Chondrocyte (in vitro differentiated cells): ENCODE measurements around the gene PITPNM2. TPM values are rescaled to one million over a fixed set of nuclear protein-coding genes. Genes with fewer than 3 reads are reported as not detected.
A peak's percentile ranks its signal among the peaks of the same experiment; 100 is the strongest.

Experiments used
- DNase-seq: peaks from one replicate; pipeline ENCODE4 v3.0.0; 2021; ENCODE audit warnings: mixed read lengths, low spot score
- H3K27ac Mint-ChIP-seq: one replicate; pipeline ENCODE4 v1.8.0; 2021; ENCODE audit warnings: mild to moderate bottlenecking, moderate library complexity, mixed read lengths; ENCODE audit not compliant: unreplicated experiment
- H3K27me3 Mint-ChIP-seq: 2 replicates; pipeline ENCODE4 v1.8.0; 2021; ENCODE audit warnings: low read depth, mixed read lengths
- H3K36me3 Mint-ChIP-seq: 2 replicates; pipeline ENCODE4 v1.8.0; 2021; ENCODE audit warnings: low read depth, mixed read lengths
- H3K4me1 Mint-ChIP-seq: 2 replicates; pipeline ENCODE4 v1.8.0; 2021; ENCODE audit warnings: low read depth, mild to moderate bottlenecking, mixed read lengths
- H3K4me3 Mint-ChIP-seq: one replicate; pipeline ENCODE4 v1.8.0; 2021; ENCODE audit warnings: mild to moderate bottlenecking, moderate library complexity, mixed read lengths; ENCODE audit not compliant: unreplicated experiment
- H3K9me3 Mint-ChIP-seq: 2 replicates; pipeline ENCODE4 v1.8.0; 2021; ENCODE audit warnings: low read depth, mixed read lengths
- total RNA-seq: library from RNA; stranded (reverse); gene quantifications from 3 replicates; pipeline ENCODE4 v1.2.1, GENCODE V29; 2021
- TF ChIP-seq, protein P1 (sequence below): fragments of 200-600 bp; sonication (generic); IDR thresholded peaks from 2 replicates; pipeline ENCODE4 v1.5.0; 2021; ENCODE audit warnings: antibody characterized with exemption, mild to moderate bottlenecking, moderate library complexity

PITPNM2 gene
- total RNA-seq, 1 donor from 2014 or later: 11.5 TPM

DNA sequence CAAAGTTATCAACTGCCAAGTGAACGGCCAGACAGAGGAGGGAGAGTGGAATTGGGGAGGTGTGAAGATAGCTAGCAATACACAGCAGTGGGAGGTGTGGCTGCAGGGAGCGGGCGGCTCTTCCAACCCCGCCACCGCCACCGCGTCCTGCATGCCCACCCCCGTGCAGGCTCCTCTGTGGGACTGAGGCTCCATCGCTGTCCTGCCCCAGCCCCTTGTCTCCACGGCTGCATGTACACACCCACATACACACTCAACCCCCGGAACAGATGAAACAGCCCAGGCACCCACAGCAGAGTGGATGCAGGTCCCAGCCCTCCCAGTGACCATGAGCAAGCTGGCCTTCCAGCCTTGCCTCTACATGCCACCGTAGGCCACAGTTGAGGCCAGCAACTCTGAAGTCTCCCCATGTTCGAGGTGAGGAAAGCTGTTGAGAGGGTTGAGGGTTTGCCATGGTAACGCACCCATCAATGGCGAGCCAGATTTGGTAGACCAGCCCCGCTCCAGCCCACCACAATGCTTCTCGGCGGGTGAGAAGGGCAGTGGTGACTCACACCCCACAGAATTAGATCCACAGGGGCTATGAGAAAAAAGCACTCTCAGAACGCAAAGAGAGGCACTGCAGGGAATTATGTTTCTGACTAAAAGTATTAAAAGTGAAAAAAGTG lies 39.3 kb downstream of the PITPNM2 start:
- Mint-ChIP-seq H3K27me3 (no peaks in the 10 kb centered on the region), H3K36me3 (peaks cover 2% of the 10 kb centered on the region), H3K9me3 (no peaks in the 10 kb centered on the region), H3K4me1 (peaks cover 65% of the 10 kb centered on the region), H3K27ac (peak overlapping the region; percentile 73), H3K4me3 (no peak overlapping the region)
- no peak for DNase-seq
- TF ChIP-seq, protein P1, sequence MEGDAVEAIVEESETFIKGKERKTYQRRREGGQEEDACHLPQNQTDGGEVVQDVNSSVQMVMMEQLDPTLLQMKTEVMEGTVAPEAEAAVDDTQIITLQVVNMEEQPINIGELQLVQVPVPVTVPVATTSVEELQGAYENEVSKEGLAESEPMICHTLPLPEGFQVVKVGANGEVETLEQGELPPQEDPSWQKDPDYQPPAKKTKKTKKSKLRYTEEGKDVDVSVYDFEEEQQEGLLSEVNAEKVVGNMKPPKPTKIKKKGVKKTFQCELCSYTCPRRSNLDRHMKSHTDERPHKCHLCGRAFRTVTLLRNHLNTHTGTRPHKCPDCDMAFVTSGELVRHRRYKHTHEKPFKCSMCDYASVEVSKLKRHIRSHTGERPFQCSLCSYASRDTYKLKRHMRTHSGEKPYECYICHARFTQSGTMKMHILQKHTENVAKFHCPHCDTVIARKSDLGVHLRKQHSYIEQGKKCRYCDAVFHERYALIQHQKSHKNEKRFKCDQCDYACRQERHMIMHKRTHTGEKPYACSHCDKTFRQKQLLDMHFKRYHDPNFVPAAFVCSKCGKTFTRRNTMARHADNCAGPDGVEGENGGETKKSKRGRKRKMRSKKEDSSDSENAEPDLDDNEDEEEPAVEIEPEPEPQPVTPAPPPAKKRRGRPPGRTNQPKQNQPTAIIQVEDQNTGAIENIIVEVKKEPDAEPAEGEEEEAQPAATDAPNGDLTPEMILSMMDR: no peak

DNA sequence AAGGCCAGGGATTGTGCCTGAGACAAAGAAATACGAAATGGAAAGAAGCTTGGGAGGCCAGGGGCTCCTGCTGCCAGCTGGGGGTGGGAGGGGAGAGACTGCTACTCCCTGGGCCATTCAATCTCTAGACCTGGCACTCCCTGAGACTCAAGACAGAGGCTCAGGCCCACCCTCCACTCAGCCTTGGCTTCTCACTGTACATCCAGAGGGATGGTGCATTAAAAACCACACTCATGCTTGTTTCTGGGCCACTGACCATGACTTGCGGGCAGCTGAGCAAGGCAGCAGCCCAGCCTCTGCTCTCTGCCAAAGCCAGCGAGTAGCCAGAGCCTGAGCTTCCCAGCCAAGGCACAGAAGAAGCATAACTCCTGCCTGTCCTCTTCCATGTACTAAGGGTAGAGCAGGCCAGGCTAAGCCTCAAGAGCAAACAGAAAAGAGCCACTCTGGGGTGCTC lies 41.5 kb downstream of the PITPNM2 start:
- TF ChIP-seq, protein P1: no peak
- Mint-ChIP-seq H3K27ac (no peak overlapping the region), H3K27me3 (no peaks in the 10 kb centered on the region), H3K9me3 (no peaks in the 10 kb centered on the region), H3K36me3 (peaks cover 2% of the 10 kb centered on the region), H3K4me3 (no peak overlapping the region), H3K4me1 (peaks cover 44% of the 10 kb centered on the region)
- DNase-seq: no peak

DNA sequence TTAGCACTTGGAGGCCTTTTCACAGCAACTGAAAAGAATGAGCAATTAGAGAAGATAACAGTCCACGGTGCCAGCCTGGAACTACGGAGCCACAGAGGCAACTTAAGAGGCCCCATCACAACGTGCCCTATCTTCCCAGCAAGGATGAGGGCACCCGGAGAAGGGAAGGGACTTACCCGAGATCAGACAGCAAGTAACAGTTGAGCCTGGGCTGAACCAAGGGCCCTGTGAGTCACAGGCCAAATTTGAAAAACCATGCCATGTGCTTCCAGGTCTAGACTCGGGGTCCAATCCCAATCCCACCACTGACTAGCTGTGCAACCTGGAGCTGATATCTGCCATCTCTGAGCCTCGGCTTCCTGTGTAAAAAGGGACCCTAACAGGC lies 42.2 kb downstream of the PITPNM2 start:
- DNase-seq: no peak
- Mint-ChIP-seq H3K36me3 (peaks cover 2% of the 10 kb centered on the region), H3K27ac (no peak overlapping the region), H3K4me1 (peaks cover 40% of the 10 kb centered on the region), H3K4me3 (no peak overlapping the region), H3K9me3 (no peaks in the 10 kb centered on the region), H3K27me3 (no peaks in the 10 kb centered on the region)
- TF ChIP-seq, protein P1: no peak

GRCh38 chr12:123107926-123108681 lies 42.8 kb downstream of the PITPNM2 start:
- no peaks in the 10 kb centered on the region for H3K9me3 Mint-ChIP-seq
- TF ChIP-seq, protein P1: no peak
- H3K27ac Mint-ChIP-seq: no peak overlapping the region
- H3K4me1 Mint-ChIP-seq: peaks cover 36% of the 10 kb centered on the region
- DNase-seq: no peak
- H3K36me3 Mint-ChIP-seq: peaks cover 2% of the 10 kb centered on the region
- H3K27me3 Mint-ChIP-seq: no peaks in the 10 kb centered on the region
- no peak overlapping the region for H3K4me3 Mint-ChIP-seq

GRCh38 chr12:123106640-123107359 lies 44.1 kb downstream of the PITPNM2 start:
- Mint-ChIP-seq H3K27me3 (no peaks in the 10 kb centered on the region), H3K27ac (no peak overlapping the region), H3K9me3 (no peaks in the 10 kb centered on the region), H3K4me3 (no peak overlapping the region), H3K36me3 (peaks cover 4% of the 10 kb centered on the region), H3K4me1 (peaks cover 23% of the 10 kb centered on the region)
- no peak for DNase-seq
- TF ChIP-seq, protein P1: no peak
